Pulmonary artery endothelial cell (primary cell): ENCODE data around the gene AKR1B1. TPM values are rescaled to one million over a fixed set of nuclear protein-coding genes. Genes with fewer than 3 reads are reported as not detected.

Source experiments
- DNase-seq: peaks from one replicate; pipeline ENCODE4 v3.0.0-alpha.2; 2011; ENCODE audit warnings: low read depth, low spot score
- total RNA-seq: library from RNA; depleted of rRNA; stranded (reverse); fragments of >200 nt; gene quantifications from 2 replicates; pipeline ENCODE4 v1.2.3, GENCODE V29; 2014

The AKR1B1 gene
- total RNA-seq, 1 donor from 2014 or later, result 145 TPM

DNA sequence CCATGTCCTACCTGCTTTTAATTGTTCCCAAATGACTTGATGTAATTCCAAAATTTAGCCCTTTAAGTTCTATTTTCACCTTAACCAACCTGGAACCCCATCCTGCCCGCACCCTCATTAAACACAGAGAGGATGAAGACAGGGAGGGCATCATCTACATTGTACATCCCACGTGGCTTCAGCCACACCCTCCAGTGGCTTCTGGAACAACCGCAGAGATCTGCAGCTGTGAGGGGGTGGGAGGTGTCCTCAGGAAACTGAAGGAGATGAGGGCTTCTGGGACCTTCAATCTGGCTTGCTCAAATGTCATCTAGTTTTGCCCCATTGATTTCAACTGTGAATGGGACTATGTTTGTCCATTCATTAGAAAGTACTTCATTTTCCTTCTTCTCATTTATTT, 39.0 kb downstream of the AKR1B1 start:
- DNase-seq, result no peak

- DNase-seq, result no peak
These were observed 39.8 kb downstream of the AKR1B1 start for GRCh38 chr7:134419085-134419484.

GRCh38 chr7:134415700-134416099, 43.2 kb downstream of the AKR1B1 start:
- no peak for DNase-seq

GRCh38 chr7:134414109-134414508, 44.8 kb downstream of the AKR1B1 start:
- DNase-seq, result no peak

- no peak for DNase-seq
These were observed 51.6 kb downstream of the AKR1B1 start for GRCh38 chr7:134407311-134407710.

DNA sequence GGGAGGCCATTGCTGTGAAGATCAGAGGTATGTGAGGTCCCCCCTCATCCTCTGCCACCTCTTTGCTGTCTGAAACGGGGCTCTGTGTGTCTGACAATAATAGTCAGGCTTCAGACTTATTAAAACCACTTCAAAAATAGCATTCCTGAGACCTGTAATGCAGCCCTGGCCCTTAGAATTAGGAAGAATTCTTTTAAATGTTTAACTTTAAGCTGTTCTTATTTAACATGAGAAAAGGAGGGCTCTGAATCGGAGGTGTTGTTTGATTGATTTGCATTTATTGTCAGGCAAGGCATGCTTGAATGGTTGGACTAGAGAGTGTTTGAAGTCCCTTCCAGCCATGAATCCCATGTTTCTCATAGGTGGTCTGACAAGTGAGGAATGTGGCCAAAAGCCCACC, 52.5 kb downstream of the AKR1B1 start:
- no peak for DNase-seq

GRCh38 chr7:134405299-134405698, 53.6 kb downstream of the AKR1B1 start:
- no peak for DNase-seq

- no peak for DNase-seq
These were observed 55.8 kb downstream of the AKR1B1 start for GRCh38 chr7:134403062-134403461.

- no peak for DNase-seq
These were observed 58.0 kb downstream of the AKR1B1 start for GRCh38 chr7:134400859-134401258.

GRCh38 chr7:134396031-134396430, 62.9 kb downstream of the AKR1B1 start:
- DNase-seq, result no peak

- no peak for DNase-seq
These were observed 63.3 kb downstream of the AKR1B1 start for GRCh38 chr7:134395604-134396003.

GRCh38 chr7:134394056-134394455, 64.8 kb downstream of the AKR1B1 start:
- no peak for DNase-seq

Other genes with a start within 250 kb of the AKR1B1 start
- gene SLC35B4, start 142.2 kb downstream of the AKR1B1 start, total RNA-seq, result 15.1 and 15.8 TPM in 2 replicates
- 0.14 and 0.40 TPM in 2 replicates for gene AKR1B10, start 68.5 kb upstream of the AKR1B1 start, total RNA-seq
- gene AKR1B15, start 90.0 kb upstream of the AKR1B1 start, total RNA-seq, result not detected in 2 replicates
- 33.1 and 33.9 TPM in 2 replicates for gene BPGM, start 187.8 kb upstream of the AKR1B1 start, total RNA-seq